HepG2 (cell line): ENCODE results near the gene ARL16. TPM values are rescaled to one million over a fixed set of nuclear protein-coding genes. Genes with fewer than 3 reads are reported as not detected.

ENCODE experiments used
- ARID3A ChIP-seq: IDR thresholded peaks from 2 replicates; pipeline ENCODE4 v1.6.1; 2012; ENCODE audit warnings: low read depth, low read length, improper control_type of control experiment
- CBX1 ChIP-seq: IDR thresholded peaks from one replicate; pipeline ENCODE4 v1.6.1; 2016; ENCODE audit warnings: antibody characterized with exemption, low read depth
- GABPB1 ChIP-seq: IDR thresholded peaks from 2 replicates; pipeline ENCODE4 v1.6.1; 2016; ENCODE audit warnings: mild to moderate bottlenecking, missing genetic modification reagents, moderate library complexity, missing compliant biosample characterization
- HMG20B ChIP-seq: conservative IDR thresholded peaks from 2 replicates; pipeline ENCODE4 v1.6.1; 2016; ENCODE audit warnings: missing genetic modification reagents, missing compliant biosample characterization
- MATR3 ChIP-seq: sonication (generic); formaldehyde crosslinking; IDR thresholded peaks from 2 replicates; pipeline ENCODE4 v1.4.0; 2020; ENCODE audit warnings: missing genetic modification reagents
- RNF2 ChIP-seq: fragments of 450-650 bp; conservative IDR thresholded peaks from 2 replicates; pipeline ENCODE4 v1.6.1; 2016; ENCODE audit warnings: low read depth
- ZNF24 ChIP-seq: fragments of 450-650 bp; IDR thresholded peaks from 2 replicates; pipeline ENCODE4 v1.6.1; 2017; ENCODE audit warnings: antibody characterized with exemption, mild to moderate bottlenecking
- ZNF333 ChIP-seq: sonication (generic); formaldehyde crosslinking; IDR thresholded peaks from 2 replicates; pipeline ENCODE4 v1.4.0; 2020; ENCODE audit warnings: mild to moderate bottlenecking, missing genetic modification reagents, borderline replicate concordance
- ZNF574 ChIP-seq: sonication (generic); formaldehyde crosslinking; IDR thresholded peaks from 2 replicates; pipeline ENCODE4 v1.4.0; 2020; ENCODE audit warnings: missing genetic modification reagents
- ZNF768 ChIP-seq: sonication (generic); formaldehyde crosslinking; IDR thresholded peaks from 2 replicates; pipeline ENCODE4 v1.4.0; 2020; ENCODE audit warnings: missing genetic modification reagents
- ZNF777 ChIP-seq: sonication (generic); formaldehyde crosslinking; IDR thresholded peaks from 2 replicates; pipeline ENCODE4 v1.4.0; 2020; ENCODE audit warnings: missing genetic modification reagents
- ZNF83 ChIP-seq: sonication (generic); formaldehyde crosslinking; IDR thresholded peaks from 2 replicates; pipeline ENCODE4 v1.4.0; 2020; ENCODE audit warnings: missing genetic modification reagents, mild to moderate bottlenecking, borderline replicate concordance
- polyA plus RNA-seq, 8 experiments: library from polyadenylated mRNA; depleted of rRNA in 3 of 8; stranded (reverse) in 7 of 8; unstranded in 1 of 8; fragments of >200 nt; fragmentation: Illumina TruSeq in 4 of 8; extraction: Trizol in 4 of 8; gene quantifications; 2 replicates each; pipeline versions ENCODE4 v1.2.1 to v1.2.3, GENCODE V29; 2011 to 2016; ENCODE audit warnings: low read depth in 4 of 8, missing spikeins in 1 of 8, mixed read lengths in 1 of 8; ENCODE audit not compliant: insufficient read depth in 1 of 8
- total RNA-seq, 5 experiments: library from RNA; depleted of rRNA; stranded (reverse); fragments of >200 nt; fragmentation: Illumina TruSeq; extraction: Trizol; gene quantifications; 2 replicates each; pipeline ENCODE4 v1.2.3, GENCODE V29; 2016; ENCODE audit warnings: low read depth in 1 of 5
- TF ChIP-seq, protein P1 (sequence below): sonication (generic); formaldehyde crosslinking; IDR thresholded peaks from 2 replicates; pipeline ENCODE4 v1.4.0; 2020; ENCODE audit warnings: mild to moderate bottlenecking, low read depth, missing genetic modification reagents
- TF ChIP-seq, protein P2 (sequence below): sonication (generic); formaldehyde crosslinking; IDR thresholded peaks from 2 replicates; pipeline ENCODE4 v1.9.0; 2022; ENCODE audit warnings: missing genetic modification reagents, mild to moderate bottlenecking, borderline replicate concordance

The ARL16 gene
- total and polyA plus RNA-seq, 2 of the 13 experiments (the other 11 are each of a cell fraction or from before 2014, with no cell fraction given): 20.8 to 30.8 TPM

DNA sequence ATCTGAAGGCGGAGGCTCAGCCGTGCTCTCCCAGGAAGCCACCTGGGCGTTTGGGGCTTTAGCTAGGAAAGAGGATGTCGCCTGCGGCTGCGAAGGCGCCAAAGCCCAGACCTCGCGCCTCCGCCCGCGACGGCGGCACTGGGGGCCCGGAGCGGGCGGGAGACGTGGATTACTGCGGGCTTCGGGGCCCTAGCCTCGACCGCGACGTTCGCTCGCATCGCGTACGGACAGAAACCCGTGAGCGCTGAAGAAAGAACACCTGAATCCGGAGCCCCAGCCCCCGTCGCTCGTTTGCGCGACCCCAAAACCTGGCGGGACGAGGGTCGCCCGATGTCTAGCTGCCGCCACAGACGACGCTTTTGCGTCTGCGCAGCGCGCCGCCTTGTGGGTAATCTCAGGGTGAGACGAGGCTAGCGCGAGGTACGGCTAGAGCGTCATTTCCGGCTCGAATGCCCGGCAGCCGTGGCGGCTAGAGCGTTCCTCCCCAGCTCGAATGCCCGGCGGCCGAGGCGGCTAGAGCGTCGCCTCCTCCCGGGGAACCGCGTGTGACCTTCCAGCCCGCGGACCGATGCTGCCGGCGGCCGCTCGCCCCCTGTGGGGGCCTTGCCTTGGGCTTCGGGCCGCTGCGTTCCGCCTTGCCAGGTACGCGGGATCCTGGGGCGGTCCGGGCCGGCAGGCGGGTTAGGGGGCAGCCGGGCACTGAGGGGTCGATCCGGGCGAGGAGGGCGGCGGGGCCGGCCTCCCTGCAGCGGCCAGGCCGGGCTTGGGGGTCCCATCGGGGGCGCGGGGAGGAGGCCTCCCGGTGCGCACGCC lies 19.5 kb upstream of the ARL16 start, which contains the start of gene MRPL12 (continued):
- TF ChIP-seq, protein P1, sequence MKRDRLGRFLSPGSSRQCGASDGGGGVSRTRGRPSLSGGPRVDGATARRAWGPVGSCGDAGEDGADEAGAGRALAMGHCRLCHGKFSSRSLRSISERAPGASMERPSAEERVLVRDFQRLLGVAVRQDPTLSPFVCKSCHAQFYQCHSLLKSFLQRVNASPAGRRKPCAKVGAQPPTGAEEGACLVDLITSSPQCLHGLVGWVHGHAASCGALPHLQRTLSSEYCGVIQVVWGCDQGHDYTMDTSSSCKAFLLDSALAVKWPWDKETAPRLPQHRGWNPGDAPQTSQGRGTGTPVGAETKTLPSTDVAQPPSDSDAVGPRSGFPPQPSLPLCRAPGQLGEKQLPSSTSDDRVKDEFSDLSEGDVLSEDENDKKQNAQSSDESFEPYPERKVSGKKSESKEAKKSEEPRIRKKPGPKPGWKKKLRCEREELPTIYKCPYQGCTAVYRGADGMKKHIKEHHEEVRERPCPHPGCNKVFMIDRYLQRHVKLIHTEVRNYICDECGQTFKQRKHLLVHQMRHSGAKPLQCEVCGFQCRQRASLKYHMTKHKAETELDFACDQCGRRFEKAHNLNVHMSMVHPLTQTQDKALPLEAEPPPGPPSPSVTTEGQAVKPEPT (CRISPR knock-in tag): no peak
- TF ChIP-seq ZNF333 (CRISPR knock-in tag) (no peak), CBX1 (no peak), ARID3A (no peak), ZNF574 (peak; percentile 100), HMG20B (CRISPR knock-in tag) (no peak; the same call in 1 of the 2 replicates), ZNF768 (CRISPR knock-in tag) (peak; percentile 83), ZNF83 (no peak; the same call in 1 of the 2 replicates), GABPB1 (CRISPR knock-in tag) (peak; percentile 99), MATR3 (CRISPR knock-in tag) (no peak), ZNF24 (no peak), ZNF777 (CRISPR knock-in tag) (peak; percentile 50; the same call in 1 of the 2 replicates), RNF2 (peak; percentile 65)
- TF ChIP-seq, protein P2, sequence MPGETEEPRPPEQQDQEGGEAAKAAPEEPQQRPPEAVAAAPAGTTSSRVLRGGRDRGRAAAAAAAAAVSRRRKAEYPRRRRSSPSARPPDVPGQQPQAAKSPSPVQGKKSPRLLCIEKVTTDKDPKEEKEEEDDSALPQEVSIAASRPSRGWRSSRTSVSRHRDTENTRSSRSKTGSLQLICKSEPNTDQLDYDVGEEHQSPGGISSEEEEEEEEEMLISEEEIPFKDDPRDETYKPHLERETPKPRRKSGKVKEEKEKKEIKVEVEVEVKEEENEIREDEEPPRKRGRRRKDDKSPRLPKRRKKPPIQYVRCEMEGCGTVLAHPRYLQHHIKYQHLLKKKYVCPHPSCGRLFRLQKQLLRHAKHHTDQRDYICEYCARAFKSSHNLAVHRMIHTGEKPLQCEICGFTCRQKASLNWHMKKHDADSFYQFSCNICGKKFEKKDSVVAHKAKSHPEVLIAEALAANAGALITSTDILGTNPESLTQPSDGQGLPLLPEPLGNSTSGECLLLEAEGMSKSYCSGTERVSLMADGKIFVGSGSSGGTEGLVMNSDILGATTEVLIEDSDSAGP (CRISPR knock-in tag): peak; percentile 91
